ENCODE data around the gene KIT.

KIT gene

GRCh38 chr4:54661169-54661568 lies 3.4 kb downstream of the KIT start:
- no peak for DNase-seq

GRCh38 chr4:54661686-54662085 lies 3.9 kb downstream of the KIT start:
- no peak for DNase-seq

DNA sequence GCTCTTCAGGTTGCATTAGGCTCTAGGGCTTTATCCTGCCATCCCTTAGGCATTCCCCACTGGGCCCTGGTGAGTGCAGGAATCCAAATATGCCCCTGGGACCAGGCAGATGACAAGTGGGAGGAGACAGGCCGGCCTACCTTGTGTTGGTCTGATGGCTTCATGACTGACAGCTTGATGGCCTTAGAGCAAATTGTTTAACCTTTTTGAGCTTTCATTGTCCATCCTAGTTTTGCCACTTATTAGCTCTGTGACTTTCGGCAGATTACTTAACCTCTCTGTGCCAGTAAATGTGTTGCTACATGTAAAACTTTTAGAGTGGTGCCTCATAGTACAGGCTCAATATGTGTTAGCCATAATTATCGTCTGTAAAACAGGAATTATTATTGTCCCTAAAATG lies 4.4 kb downstream of the KIT start:
- no peak for DNase-seq

GRCh38 chr4:54662901-54663585 lies 5.3 kb downstream of the KIT start:
- no peak for DNase-seq

- DNase-seq = no peak
These were observed 6.6 kb downstream of the KIT start for GRCh38 chr4:54664400-54664799.

DNA sequence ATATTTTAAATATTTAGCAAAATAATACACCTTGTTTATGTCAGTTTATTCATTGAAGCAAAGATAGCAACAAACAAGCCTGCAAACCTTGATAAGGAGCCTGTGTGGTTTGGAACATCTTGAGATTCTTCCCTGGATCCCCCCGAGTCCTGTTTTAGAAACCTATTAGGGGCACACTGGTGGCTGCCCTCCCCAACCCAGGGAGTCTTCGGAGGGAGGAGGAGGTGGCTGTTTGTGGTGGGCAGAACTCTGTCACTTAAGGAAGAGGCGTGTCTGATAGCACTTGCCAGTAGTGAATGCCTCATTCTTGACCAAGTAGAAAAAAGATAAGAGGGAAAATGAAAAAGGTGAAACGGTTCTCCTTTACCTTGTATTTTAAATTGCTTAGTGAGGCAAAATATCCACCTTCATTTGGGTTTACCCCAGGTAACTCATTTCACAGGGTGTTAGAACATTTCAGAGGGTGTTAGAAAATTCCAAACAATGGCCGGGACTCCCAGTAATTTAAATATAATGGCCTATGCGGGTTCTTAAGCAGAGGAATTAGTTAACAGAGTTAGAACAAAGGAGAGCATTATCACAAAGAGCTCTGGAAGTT lies 10.4 kb downstream of the KIT start:
- DNase-seq = no peak

DNA sequence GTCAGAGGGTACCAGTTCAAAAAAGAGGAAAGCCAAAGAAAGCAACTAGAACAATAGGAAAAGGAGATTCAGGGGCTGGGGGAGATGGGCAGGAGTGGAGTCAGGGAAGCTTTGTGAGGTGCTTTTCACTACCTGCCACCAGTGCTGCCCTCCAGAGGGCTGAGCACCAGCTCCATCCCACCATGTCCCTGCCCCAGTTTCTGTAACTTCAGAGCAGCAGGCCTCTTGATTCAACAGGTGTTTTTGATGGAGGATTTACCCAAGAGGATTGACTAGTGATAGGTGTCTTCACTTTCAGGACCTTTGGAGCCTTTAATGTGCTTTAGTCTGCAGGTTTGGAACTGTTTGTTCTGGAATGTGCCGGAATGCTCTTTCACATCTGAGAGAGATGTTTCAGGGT lies 12.1 kb downstream of the KIT start:
- DNase-seq = no peak

DNA sequence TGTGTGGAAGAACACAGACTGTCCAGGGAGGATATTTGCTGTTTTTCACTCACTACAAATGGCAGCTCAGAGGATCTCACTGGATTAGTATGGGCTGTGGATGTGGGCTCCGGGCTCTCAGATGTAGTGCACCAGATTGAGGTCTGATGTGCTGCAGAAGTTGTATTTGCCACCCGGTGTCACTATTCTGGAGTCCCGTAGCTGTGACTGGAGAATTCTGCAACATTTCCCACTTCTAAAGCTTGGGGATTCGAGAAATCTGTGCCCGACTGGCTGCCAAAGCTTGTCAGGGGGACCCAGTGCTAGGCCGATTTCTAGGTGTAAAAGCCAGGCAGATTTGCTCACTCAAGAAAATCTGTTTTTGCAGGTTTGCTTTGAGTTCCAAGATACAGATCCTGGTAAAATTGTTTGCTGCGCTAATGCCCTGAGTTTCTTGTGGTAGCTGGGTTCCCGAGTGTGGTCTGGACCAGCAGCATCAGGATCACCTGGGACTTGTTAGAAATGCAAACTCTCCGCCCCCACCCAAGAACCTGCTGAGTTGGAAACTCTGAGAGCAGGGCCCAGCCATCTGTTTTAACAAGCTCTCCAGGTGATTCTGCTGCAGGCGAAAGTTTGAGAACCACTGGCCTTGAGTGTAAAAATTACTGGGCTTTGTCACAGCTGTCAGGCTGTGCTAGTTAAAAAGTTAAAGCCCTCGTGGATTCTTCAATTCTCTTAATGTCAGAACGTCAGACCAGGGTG lies 18.1 kb downstream of the KIT start:
- DNase-seq = no peak

GRCh38 chr4:54676658-54677057 lies 18.9 kb downstream of the KIT start:
- DNase-seq = no peak

- no peak for DNase-seq
These were observed 19.7 kb downstream of the KIT start for GRCh38 chr4:54677416-54677815.

DNA sequence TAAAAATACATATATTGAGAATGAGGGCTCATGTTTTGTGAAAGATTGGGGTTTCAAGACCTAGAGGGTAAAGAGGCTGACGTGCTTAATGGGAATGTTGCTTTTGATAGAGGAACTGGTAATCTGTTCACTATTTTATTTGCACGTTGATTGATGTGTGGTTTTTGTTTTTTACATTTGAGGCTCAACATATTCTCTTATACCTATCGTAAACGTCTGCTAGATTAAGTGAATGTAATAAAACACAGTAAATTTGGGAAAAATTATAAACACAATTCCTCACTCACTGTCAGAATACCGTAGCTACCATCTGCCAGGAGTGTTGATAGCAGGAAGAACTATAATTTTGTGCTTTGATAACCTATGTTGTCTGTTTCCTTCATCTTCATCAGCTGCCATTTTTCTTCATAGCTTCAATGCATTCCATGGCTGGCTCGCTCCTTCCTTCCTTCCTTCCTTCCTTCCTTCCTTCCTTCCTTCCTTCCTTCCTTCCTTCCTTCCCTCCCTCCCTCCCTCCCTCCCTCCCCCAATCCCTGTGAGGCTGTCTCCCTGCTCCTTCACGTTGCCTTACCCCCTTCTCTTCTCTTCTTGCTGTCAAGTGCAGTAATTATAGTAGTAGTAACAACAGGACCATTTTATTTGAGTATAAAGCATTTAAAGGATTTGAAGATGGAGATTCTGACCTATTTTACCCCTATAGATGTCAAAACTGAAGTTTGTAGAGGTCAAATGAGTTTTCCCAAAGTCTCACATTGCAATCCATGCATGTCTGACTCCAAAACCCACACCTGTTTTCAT lies 20.3 kb downstream of the KIT start:
- no peak for DNase-seq

- DNase-seq = no peak
These were observed 21.1 kb downstream of the KIT start for GRCh38 chr4:54678826-54679225.

- DNase-seq = no peak
These were observed 22.1 kb downstream of the KIT start for GRCh38 chr4:54679813-54680212.

GRCh38 chr4:54683616-54684346 lies 26.0 kb downstream of the KIT start:
- DNase-seq = peak; percentile 65

GRCh38 chr4:54685810-54686209 lies 28.1 kb downstream of the KIT start:
- DNase-seq = no peak

DNA sequence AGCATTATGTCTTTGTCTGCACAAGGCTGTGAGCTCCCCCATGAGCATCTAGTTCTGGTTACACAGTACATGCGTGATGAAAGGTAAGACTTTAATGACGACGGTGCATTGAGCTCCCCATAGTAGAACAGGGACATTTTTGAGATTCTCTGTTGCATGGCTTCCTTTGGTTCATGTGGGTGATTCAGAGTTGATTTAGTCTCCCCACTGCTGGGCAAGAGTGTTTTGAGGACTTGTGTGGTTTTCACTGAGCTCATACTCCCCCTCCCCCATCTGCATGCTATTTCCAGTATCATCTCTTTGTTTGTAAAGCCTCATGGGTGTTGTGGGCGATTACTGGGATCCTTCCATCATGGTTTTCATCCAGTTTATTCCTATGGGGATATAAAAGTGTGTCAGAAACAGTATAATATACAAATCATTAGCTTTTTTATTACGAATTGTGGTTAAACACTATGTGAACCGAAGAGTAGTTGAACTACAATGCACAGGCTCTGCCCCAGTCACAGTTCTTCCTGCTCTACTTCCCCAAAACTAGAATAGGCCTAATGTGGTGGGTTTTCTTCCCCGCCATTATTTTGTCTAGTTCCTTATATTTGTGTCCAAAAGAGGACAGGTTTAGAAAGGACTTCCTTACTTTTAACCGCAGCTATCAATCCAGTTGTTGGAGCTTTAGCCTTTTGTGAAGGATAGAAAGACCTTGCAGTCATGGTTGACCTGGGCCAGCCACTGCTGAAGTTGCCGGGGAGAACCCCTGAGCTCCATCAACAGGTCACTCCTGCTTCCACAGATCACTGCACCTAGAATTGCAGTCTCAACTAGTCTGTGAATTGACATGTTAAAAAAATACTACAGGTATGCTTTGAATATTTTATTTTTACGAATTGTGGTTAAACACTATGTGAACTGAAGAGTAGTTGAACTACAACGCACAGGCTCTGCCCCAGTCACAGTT lies 30.4 kb downstream of the KIT start:
- no peak for DNase-seq

GRCh38 chr4:54695337-54695736 lies 37.6 kb downstream of the KIT start:
- DNase-seq = no peak

GRCh38 chr4:54695788-54696187 lies 38.0 kb downstream of the KIT start:
- DNase-seq = no peak

DNA sequence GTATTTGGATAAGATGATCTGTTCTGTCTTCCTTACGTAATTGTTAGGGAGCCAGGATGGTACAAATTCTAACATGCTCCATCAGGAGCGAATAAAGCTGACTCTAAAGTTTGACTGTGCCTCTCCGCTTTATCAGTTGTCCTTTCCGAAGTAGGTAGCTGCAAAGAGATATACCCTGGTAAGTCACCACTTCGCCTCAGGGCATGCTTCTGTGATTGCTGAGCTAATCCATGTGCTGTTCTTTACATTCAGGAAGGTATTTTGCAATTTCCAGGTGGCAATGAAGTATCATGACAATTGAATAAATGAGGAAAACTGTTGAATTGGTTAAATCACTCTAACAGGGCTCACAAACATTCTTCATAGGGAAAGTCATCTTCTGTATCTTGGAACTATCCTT lies 38.9 kb downstream of the KIT start:
- DNase-seq = no peak

GRCh38 chr4:54700986-54701385 lies 43.2 kb downstream of the KIT start:
- DNase-seq = no peak

GRCh38 chr4:54703182-54703581 lies 45.4 kb downstream of the KIT start:
- DNase-seq = no peak

- no peak for DNase-seq
These were observed 49.6 kb downstream of the KIT start for GRCh38 chr4:54707406-54707805.

Measured in activated CD4-positive, alpha-beta T cell treated with anti-CD3 and anti-CD28 coated beads for 48 hours (primary cell).